Psoas muscle (tissue), 8 donors: Measurements from ENCODE around the gene MAGEL2. TPM values are rescaled to one million over a fixed set of nuclear protein-coding genes. Genes with fewer than 3 reads are reported as not detected.

ENCODE experiments used
- ATAC-seq, 4 donors: fragments of 200-7000 bp; cut with Tn5 transposase; one replicate each; pipeline ENCODE4 v1.9.1; 2020; ENCODE audit warnings: moderate library complexity in 3 of 4, mild to moderate bottlenecking in 2 of 4
- DNase-seq, 2 donors: peaks; one replicate each; pipeline ENCODE4 v3.0.0-alpha.2; 2020
- H3K27ac ChIP-seq: fragments of 200-600 bp; one replicate; pipeline ENCODE4 v1.8.0; 2022
- H3K27me3 ChIP-seq, 3 donors: fragments of 200-600 bp in 1 of 3; one replicate each; pipeline versions ENCODE4 v1.6.1 to v1.8.0; 2013 to 2022; ENCODE audit warnings: low read length in 2 of 3, mild to moderate bottlenecking in 2 of 3, moderate library complexity in 1 of 3; ENCODE audit not compliant: insufficient read depth in 3 of 3
- H3K36me3 ChIP-seq, 2 donors: fragments of 200-600 bp in 1 of 2; one replicate each; pipeline versions ENCODE4 v1.6.1 to v1.8.0; 2013 to 2022; ENCODE audit warnings: low read depth in 1 of 2, mild to moderate bottlenecking in 1 of 2, moderate library complexity in 1 of 2; ENCODE audit not compliant: insufficient read depth in 1 of 2
- H3K4me1 ChIP-seq: fragments of 200-600 bp; one replicate; pipeline ENCODE4 v1.8.0; 2022
- H3K4me3 ChIP-seq: fragments of 200-600 bp; one replicate; pipeline ENCODE4 v1.8.0; 2022; ENCODE audit warnings: mild to moderate bottlenecking
- H3K9me3 ChIP-seq: fragments of 200-600 bp; one replicate; pipeline ENCODE4 v1.8.0; 2022
- CTCF ChIP-seq: fragments of 200-600 bp; IDR thresholded peaks from one replicate; pipeline ENCODE4 v1.8.0; 2022; ENCODE audit warnings: antibody characterized with exemption
- WGBS, 3 donors: extraction: QIAGEN DNeasy Blood & Tissue Kit; methylation state at CpG; one replicate each; pipeline versions ENCODE4 v1.1.6 to v1.1.7; 2013; 5-methylcytosine and 5-hydroxymethylcytosine counted together
- intact Hi-C, 2 donors: fragments of 100-400 bp; cut with DNase I; formaldehyde crosslinking; loops; one replicate each; pipeline versions ENCODE4 v1.11.0 to v1.14.2; 2022
- polyA plus RNA-seq, 3 donors: library from polyadenylated mRNA; stranded (reverse); fragments of 200-250 nt; gene quantifications; one replicate each; pipeline ENCODE4 v1.2.3, GENCODE V29; 2013
- total RNA-seq, 4 donors: library from RNA; stranded (reverse); fragmentation: NEBNext Ultra II Directional in 2 of 4; extraction: Animal tissue kit (Norgen Biotek cat#: 25700) in 2 of 4; gene quantifications; one replicate each; pipeline versions ENCODE4 v1.2.1 to v1.2.4, GENCODE V29; 2021 to 2023
- donor health status: healthy with polysubstance abuse.
- donor health status: DM: no; HTN: no; CAD: no; lungs with moderate emphysema.
- donor health status: Bipolar disorder and iron deficiency.
- donor health status: healthy.
- donor health status: DM: yes; HTN: yes; CAD: no.
- donor health status: DM: no; HTN: no; CAD: no.
- donor health status: DM: no; HTN: no; CAD: no.
- donor health status: DM: yes; HTN: yes; CAD: no.

Gene MAGEL2
- total and polyA plus RNA-seq, 7 donors: 0.01 to 0.19 (median 0.05) TPM; not detected in 1

- Histone ChIP-seq H3K36me3 (no peaks in the 10 kb centered on the region), H3K4me1 (no peaks in the 10 kb centered on the region), H3K4me3 (no peak overlapping the region), H3K27me3 (no peaks in the 10 kb centered on the region), H3K27ac (no peak overlapping the region), H3K9me3 (no peaks in the 10 kb centered on the region)
- intact Hi-C loops: no loop called here
- DNase-seq (no peak), ATAC-seq (no peak)
- no peak for TF ChIP-seq CTCF
- WGBS, 3 donors: 49 to 61% (median 52%) methylated on average over 2 of the region's 2 CpGs
Observed at GRCh38 chr15:23663232-23663631, 15.6 kb upstream of the MAGEL2 start.

GRCh38 chr15:23648920-23649515, 1.4 kb upstream of the MAGEL2 start:
- Histone ChIP-seq H3K27ac (no peak overlapping the region), H3K27me3 (peaks cover 0 to 5% (median 4%) of the 10 kb centered on the region in 3 donors), H3K36me3 (no peaks in the 10 kb centered on the region), H3K4me1 (no peaks in the 10 kb centered on the region), H3K4me3 (no peak overlapping the region), H3K9me3 (no peaks in the 10 kb centered on the region)
- ATAC-seq: no peak
- WGBS, 3 donors: 27 to 34% (median 27%) methylated on average over 6 of the region's 6 CpGs
- peak in 1 of 2 donors; percentile 47 for DNase-seq
- TF ChIP-seq CTCF: peak; percentile 38
- intact Hi-C loops: no loop called here

GRCh38 chr15:23647001-23647295, 719 bp downstream of the MAGEL2 start:
- no peak for TF ChIP-seq CTCF
- H3K4me3 ChIP-seq: peak overlapping the region; percentile 38
- no peaks in the 10 kb centered on the region for H3K4me1 ChIP-seq
- DNase-seq: no peak
- no peaks in the 10 kb centered on the region for H3K9me3 ChIP-seq
- WGBS, 3 donors: 57 to 80% (median 73%) methylated on average over 13 to 17 of the region's 17 CpGs
- H3K27me3 ChIP-seq: peaks cover 0 to 5% (median 4%) of the 10 kb centered on the region in 3 donors
- no peak overlapping the region for H3K27ac ChIP-seq
- intact Hi-C loops: no loop called here
- no peak for ATAC-seq
- H3K36me3 ChIP-seq: no peaks in the 10 kb centered on the region

GRCh38 chr15:23646165-23647000, 1.3 kb downstream of the MAGEL2 start:
- H3K4me1 ChIP-seq: no peaks in the 10 kb centered on the region
- DNase-seq: peak in 1 of 2 donors; percentile 42
- intact Hi-C loops: no loop called here
- H3K9me3 ChIP-seq: no peaks in the 10 kb centered on the region
- H3K27ac ChIP-seq: no peak overlapping the region
- no peak overlapping the region for H3K4me3 ChIP-seq
- no peaks in the 10 kb centered on the region for H3K36me3 ChIP-seq
- WGBS, 3 donors: 93 to 96% (median 95%) methylated on average over 34 to 51 of the region's 51 CpGs
- no peak for ATAC-seq
- no peak for TF ChIP-seq CTCF
- peaks cover 0 to 5% (median 4%) of the 10 kb centered on the region in 3 donors for H3K27me3 ChIP-seq
